ENCODE results near the gene BCAR3.

Gene BCAR3
- total RNA-seq = 1.1 to 3.5 (median 2.0) reads per million in 4 experiments

GRCh38 chr1:93681101-93681988, at the start of gene BCAR3:
Gene BCAR3 (minus strand): TSS chr1:93681837. CDS start chr1:93674930, 6,907 bp downstream.
- no peak for DNase-seq

GRCh38 chr1:93730621-93731020, 49.0 kb upstream of the BCAR3 start:
- DNase-seq = no peak

DNA sequence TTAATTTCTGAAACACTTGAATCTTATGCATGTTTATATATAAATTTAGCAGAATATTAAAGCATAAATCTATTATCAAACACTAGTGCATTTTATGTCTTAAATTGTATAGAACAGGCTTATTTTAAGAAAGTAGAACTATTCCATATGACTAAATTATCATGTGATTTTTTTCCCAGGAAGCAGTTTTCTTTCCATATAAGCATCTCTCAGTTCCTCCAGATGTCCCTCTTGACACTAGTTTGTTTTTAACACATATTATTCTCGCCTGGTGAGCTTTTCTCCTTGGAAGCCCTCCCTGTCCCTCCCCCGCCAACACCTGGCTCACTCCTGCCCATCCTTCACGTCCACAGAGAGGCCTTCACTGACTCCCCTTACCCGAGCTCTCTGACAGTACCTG, 48.3 kb upstream of the BCAR3 start:
- no peak for DNase-seq

DNA sequence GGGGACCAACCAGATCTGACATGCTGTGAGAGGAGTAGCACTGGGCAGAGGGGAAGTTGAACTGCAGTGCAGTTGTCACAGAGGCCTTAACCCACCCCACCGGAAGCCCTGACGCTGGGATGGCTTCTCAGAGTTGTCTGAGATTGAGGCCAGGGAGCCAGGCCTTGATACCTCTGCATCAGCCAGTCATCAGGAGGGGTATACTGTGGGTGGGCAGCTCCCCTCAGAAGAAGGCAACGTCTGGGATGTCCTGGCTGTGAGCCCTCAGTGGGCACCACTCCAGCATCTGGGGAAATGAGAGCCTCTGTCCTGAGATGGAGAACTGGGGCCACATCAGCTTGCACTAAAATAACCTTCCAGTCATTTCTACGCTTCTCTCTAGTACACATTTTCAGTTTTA, 47.9 kb upstream of the BCAR3 start:
- no peak for DNase-seq

- DNase-seq = no peak
These were observed 47.0 kb upstream of the BCAR3 start for GRCh38 chr1:93728480-93729131.

DNA sequence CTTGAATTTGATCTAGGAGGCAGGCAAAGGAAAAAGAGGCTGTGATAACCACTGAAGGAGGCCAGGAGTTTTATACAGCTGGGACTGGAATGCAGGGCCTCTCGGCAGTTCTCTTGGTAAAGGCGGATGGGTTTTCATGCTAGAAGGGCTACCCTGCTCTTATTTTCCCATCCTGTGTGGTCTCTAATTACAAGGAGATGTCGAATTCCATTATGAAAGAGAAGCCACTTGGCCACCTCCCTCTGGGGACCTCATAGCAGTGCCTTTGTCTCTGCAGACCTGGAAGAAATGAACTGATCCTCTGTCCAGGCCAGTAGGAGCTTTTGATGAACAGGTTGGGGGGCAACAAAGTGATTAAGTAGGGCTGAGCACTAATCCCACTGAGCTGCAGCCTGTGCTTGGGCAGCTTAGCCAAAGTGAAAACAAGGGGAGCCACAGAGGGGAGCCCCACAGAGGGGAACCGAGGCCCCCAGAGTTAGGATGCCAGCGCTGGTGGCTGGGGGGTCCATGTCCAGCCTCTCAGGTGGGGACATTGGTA, 42.2 kb upstream of the BCAR3 start:
- no peak for DNase-seq

DNA sequence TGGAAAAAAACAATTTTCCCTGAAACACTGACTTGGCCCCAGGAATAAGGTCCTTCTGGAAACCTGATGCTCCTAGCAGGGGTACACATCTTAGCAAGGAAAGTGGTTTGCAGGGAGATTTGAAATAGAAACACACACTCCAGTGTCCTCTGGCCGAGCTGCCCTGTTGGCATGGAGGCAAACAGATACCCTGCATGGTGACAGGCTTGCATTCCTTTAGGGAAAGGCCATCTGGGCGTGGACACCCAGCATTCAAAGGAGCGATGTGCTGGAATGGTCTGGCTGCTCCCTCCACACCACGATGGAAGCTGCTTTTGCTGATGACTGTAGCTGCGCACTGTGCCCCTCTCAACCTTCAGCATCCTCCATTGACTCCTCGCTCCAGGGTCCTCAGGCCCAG, 41.5 kb upstream of the BCAR3 start:
- DNase-seq = no peak

GRCh38 chr1:93722081-93723031, 40.7 kb upstream of the BCAR3 start:
- DNase-seq = no peak

- DNase-seq = no peak
These were observed 39.5 kb upstream of the BCAR3 start for GRCh38 chr1:93720956-93721626.

- DNase-seq = no peak
These were observed 36.0 kb upstream of the BCAR3 start for GRCh38 chr1:93717640-93718039.

DNA sequence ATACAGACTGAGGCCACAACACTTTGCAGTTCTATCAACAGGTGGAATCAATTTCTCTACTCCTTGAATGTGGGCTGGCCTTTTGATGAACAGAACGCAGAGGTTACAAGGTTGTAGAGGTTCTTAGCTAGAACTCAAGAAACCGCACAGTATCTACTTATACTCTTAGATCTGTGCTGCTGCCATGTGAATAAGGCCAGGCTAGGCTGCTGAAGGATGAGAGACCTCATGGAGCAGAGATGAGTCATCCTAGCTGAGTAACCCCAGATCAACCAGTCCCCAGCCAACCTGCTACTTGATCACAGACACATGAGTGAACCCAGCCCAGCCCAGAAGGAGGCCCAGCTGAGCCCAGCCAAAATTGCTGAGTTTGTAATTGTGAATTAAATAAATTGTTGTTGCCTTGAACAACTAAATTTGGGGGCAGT, 35.3 kb upstream of the BCAR3 start:
- no peak for DNase-seq

DNA sequence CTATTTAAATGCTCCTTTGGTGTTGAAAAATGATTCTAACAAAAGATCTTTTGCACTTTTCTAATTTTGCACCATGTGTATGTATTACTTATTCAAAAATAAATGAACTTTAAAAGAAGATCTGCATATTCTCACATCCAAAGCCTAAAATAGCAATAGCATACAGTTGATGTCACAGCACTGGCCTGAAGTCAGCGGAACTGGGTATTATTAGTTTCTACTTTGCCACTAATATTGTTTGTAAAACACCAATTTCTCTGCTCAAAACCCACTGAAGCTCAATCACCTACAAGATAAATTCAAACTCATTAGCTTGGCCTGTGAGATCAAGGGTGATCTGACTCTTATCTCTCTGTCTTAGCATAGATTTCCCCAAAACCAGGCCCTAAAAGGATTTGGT, 34.5 kb upstream of the BCAR3 start:
- no peak for DNase-seq

- no peak for DNase-seq
These were observed 34.0 kb upstream of the BCAR3 start for GRCh38 chr1:93715529-93716126.

DNA sequence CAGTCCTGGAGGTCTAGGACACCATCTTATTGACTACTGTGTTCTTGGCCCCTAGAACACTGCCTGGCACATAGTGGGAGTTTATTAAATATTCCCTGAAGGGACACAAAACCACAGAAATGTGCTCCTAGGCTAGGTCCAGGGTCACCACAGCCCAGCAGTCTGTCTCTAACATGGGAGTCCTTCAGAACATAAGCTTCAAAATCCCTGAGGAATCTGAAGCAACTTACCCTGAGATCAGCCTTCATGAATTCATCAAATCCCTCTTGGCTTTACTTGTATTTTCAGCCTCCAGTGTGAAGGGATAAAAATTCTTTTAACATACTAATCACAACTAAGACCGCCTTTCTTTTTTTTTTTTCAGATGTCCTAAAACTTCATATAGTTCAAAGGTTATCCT, 32.7 kb upstream of the BCAR3 start:
- DNase-seq = no peak

DNA sequence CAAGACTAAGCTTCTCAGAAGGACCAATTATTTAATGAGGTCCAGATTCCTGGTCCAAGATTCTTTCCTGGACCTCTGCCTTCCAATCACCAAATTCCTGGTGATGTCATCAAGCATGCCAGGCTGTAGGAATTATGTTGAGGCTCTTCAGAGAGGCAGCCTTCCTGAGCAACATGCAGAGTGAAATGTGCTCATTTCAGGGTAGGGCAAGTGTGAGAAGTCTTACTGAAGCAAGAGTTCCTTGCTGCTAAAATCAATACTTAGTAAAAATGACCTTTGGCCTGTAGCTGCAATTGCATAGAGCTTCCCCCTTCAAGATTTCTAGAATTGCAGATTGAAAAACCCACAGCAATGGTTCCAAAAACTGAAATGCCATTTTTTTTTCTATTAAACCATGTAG, 31.7 kb upstream of the BCAR3 start:
- no peak for DNase-seq

DNA sequence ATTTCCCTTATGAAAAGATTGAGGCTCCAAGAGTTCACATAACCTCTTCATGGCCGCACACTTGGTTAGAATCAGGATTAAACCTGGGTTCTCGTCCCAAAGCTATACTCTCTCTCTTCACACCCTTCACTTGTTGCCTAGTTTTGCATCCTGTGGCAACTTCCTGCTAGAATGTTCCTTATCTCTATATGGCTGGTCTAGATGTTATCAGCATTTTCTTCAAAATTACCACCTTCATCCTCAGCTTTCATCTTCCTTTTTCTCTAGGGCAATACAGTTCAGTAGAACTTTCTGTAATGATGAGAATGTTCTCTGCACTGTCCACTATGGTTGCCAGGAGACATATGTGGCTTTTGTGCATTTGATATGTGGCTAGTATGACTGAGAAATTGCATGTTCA, 31.1 kb upstream of the BCAR3 start:
- DNase-seq = no peak

- DNase-seq = no peak
These were observed 29.1 kb upstream of the BCAR3 start for GRCh38 chr1:93710499-93711453.

DNA sequence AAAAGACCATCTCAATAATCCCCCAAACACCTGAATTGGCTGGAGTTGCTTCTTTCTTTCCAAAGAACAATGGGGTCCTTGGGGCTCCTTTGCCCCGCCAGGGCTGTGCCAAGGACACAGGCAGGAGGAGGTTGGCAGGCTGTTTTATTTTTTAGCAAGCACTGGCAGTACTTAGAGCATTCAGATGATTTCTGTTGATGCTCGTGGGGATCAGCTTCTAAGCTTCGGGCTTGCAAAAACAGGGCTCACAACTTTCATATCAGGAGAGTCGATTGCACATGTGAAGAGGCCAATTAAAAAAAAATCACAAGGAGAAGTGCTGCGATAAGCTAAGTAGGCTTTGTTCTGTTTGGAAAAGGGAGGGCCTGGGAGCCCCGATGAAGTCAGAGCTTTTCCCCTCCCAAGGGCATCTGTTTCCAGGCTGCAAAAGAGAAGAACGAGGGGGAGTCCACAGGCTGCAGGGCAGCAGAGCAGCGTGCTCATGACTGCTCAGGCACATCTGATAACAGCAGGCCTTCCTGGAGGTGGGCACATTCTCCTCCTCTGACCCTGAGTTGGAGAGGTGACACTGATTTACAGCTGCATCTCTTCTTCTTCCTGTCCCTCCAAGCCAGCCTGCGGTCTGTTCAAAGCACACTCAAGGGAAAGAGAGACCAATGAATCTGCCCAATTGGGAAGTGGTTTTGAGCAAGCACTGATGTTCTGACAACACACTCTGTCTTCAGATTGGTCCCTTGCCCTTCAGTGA, 27.3 kb upstream of the BCAR3 start:
- DNase-seq = no peak

GRCh38 chr1:93707956-93708355, 26.3 kb upstream of the BCAR3 start:
- no peak for DNase-seq
